GM06990 (cell line): ENCODE data around the gene FRMD4A.
"Not testable (repeated sequence)": the region's sequence is repeated elsewhere in the genome, so short reads cannot be mapped to it uniquely, and the experiment has no call there.

Experiments used
- DNase-seq: peaks from one replicate; pipeline ENCODE4 v3.0.0-alpha.2; 2011; ENCODE audit not compliant: insufficient read length; ENCODE audit errors: extremely low read depth
- H3K27me3 ChIP-seq: replicated peaks from 2 replicates; pipeline ENCODE4 v1.6.0; 2011; ENCODE audit warnings: low read length; ENCODE audit not compliant: control insufficient read depth, insufficient read depth
- H3K36me3 ChIP-seq: 2 replicates; pipeline ENCODE4 v1.5.1; 2011; ENCODE audit warnings: low read length; ENCODE audit not compliant: control insufficient read depth, insufficient read depth
- H3K4me3 ChIP-seq: replicated peaks from 2 replicates; pipeline ENCODE4 v1.5.1; 2011; ENCODE audit warnings: low read depth, mild to moderate bottlenecking, control low read depth, low read length
- CTCF ChIP-seq: IDR thresholded peaks from 2 replicates; pipeline ENCODE4 v1.5.1; 2011; ENCODE audit warnings: low read length, control low read depth, mild to moderate bottlenecking, inconsistent platforms; ENCODE audit not compliant: insufficient read depth, poor library complexity, severe bottlenecking

Gene FRMD4A

DNA sequence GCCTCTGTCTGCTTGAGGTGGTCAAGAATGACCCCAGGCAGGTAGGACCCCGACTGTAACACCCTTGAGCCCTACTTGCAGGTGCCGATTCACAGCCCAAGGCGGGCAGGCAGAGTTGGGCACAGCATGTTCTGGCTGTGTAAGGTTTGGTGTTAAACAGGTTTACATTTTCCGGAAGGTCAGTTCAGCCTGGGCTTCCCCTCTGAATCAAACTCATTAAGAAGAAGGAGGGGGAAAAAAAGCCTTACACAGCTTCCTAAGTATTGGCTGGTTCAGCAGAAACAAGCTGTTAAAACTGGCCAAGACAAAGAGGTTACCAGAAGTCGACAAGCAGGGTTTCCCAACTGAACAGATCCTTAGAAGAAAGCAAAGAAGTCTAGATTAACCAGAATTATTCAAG, 611.3 kb downstream of the FRMD4A start:
- no peaks in the 10 kb centered on the region for H3K27me3 ChIP-seq
- H3K36me3 ChIP-seq: no peaks in the 10 kb centered on the region; the same call in none of the 2 replicates
- no peak for DNase-seq
- no peak overlapping the region for H3K4me3 ChIP-seq
- TF ChIP-seq CTCF: no peak

DNA sequence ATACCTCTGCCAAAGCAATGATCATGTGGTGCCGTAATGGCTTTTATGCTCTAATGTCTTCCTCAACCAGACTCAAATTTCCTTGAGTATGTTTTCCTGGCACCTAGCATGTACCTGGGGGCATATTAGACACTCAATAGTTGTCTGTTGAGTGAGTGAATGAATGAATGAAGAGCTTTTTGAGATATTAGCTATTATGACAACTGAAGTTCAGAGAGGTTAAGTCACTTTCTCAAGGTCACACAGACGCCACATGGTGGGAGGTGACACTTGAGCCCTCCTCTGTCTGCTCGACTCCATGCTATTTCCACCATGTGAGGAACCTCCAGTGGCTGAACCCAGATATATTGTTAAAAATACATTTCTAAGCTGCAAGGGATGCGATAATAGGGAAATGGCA, 611.9 kb downstream of the FRMD4A start:
- H3K36me3 ChIP-seq: no peaks in the 10 kb centered on the region; the same call in none of the 2 replicates
- DNase-seq: no peak
- TF ChIP-seq CTCF: no peak
- H3K4me3 ChIP-seq: no peak overlapping the region
- H3K27me3 ChIP-seq: no peaks in the 10 kb centered on the region

DNA sequence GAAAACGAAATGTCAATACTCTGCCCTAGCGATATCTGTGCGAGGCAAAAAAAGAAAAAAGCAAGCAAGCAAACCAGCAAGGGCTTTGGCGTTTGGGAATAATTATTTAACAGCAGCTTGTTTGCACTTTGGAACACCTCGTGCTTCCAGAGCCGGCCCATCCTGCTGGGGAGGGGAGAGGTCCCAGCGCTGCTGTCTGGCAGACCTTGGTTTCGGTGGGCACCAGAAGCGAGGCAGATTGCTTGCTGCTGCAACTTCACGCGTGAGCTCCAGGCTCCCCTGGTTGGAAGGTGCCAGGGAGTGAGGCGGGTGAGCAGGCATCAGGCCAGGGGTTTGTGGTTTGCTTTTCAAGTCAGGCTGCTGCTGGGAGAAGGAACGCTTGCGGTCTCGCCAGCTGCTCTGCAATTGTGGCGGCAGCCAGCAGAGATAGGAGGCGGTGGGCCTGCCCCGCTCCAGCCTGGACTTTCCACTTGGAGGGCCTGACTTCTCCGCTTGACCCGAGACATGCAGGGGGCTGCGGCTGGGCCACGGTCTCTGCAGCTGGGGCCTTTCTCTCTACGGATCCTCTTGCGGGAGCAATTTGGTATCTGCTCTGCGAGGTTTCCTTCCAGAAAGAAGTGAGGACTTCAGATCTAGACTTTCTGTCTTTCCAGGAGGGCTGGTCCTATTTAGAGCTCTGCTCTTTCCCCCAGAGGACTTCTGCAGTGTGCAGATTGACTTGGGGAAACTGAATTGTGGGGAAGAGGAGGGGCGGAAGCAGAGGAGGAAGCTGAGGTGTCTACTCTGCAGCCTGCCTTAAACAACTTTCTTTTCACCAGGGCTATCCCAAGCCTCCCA, 612.6 kb downstream of the FRMD4A start:
- no peak for TF ChIP-seq CTCF
- peak; percentile 57 for DNase-seq
- Histone ChIP-seq H3K4me3 (peak overlapping the region; percentile 25; the same call in 1 of the 2 replicates), H3K36me3 (no peaks in the 10 kb centered on the region; the same call in none of the 2 replicates), H3K27me3 (no peaks in the 10 kb centered on the region)

DNA sequence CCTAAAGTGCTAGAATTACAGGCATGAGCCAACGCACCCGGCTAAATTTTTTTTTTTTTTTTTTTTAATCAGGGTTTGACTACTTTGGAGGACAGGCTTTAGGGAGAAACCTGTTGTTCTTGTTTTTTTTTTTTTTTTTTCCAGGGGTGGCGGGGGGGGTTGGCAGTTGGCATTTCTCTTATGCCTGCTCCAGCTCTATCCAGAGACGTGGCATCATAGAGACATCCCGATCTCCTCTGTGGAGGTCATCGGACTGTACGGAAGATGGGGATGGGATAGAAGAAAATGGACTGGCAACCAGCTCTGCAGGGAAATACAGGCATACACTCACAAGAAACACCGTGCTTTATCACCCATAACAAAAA, 613.2 kb downstream of the FRMD4A start:
- no peak overlapping the region for H3K4me3 ChIP-seq
- no peaks in the 10 kb centered on the region; the same call in none of the 2 replicates for H3K36me3 ChIP-seq
- TF ChIP-seq CTCF: no peak
- H3K27me3 ChIP-seq: no peaks in the 10 kb centered on the region
- DNase-seq: no peak

- Histone ChIP-seq H3K27me3 (no peaks in the 10 kb centered on the region), H3K4me3 (no peak overlapping the region), H3K36me3 (no peaks in the 10 kb centered on the region; the same call in none of the 2 replicates)
- TF ChIP-seq CTCF: no peak
- DNase-seq: no peak
Measured at GRCh38 chr10:13716081-13717071, 614.3 kb downstream of the FRMD4A start.

- not testable (repeated sequence) for H3K27me3 ChIP-seq, H3K36me3 ChIP-seq, DNase-seq, H3K4me3 ChIP-seq
Measured at GRCh38 chr10:13715596-13715995, 615.1 kb downstream of the FRMD4A start.
